ENCODE results near the gene IGFLR1. TPM values are rescaled to one million over a fixed set of nuclear protein-coding genes. Genes with fewer than 3 reads are reported as not detected.

Gene IGFLR1
- total and polyA plus RNA-seq, 9 of the 15 experiments (the other 6 are each of a cell fraction or from before 2014, with no cell fraction given): 1.0 to 14.3 (median 4.6) TPM

DNA sequence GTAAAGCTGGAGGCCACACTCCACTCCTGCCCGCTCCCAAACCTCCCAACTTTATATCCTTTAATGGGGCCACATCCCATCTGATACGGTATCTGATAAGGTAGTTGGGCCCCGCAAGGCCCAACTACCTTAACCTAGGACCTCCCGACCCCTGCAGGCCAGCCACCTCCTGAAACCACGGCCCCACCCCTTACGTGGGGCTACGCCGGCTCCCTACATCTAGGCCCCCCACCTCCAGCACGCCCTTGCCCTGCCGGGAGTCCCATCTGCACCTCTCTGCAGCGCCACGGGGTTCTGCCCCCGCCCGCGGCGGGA is 2.2 kb downstream of the IGFLR1 start:
- in situ Hi-C loops (cut with MboI): no loop called here
- H3K9me1 ChIP-seq (ENCODE audit: control insufficient read depth, insufficient read depth, low read length): no peaks in the 10 kb centered on the region
- BruUV-seq (replicated peaks): no TSS peak
- H3K4me1 ChIP-seq (replicated peaks in 1 of 2; ENCODE audit: control insufficient read depth in 2 of 2, insufficient read depth in 2 of 2, low read length in 2 of 2): peaks cover 24 to 53% of the 10 kb centered on the region in 2 experiments; a peak in 4 of 5 replicates
- peak overlapping the region; percentile 65 for H3K4me3 ChIP-seq
- H3K79me2 ChIP-seq (ENCODE audit: control insufficient read depth, insufficient read depth, low read length): no peaks in the 10 kb centered on the region; the same call in 2 of the 3 replicates
- H3K4me2 ChIP-seq (ENCODE audit: insufficient read depth, low read length): peak overlapping the region; percentile 82
- no peak for DNase-seq (ENCODE audit: extremely low read depth in 1 of 4, low spot score in 3 of 4)
- ChIA-PET CTCF (ENCODE audit: low intra/inter-chr PET ratio) (no interaction called here), POLR2A (interaction anchor here (0.6 to 2.7 kb wide), 12 partner anchors 9 to 343 kb away, joined by 3 to 19 read pairs (median 4); partner anchors contain the start of genes PROSER3 and ZBTB32)
- peak overlapping the region; percentile 53 to 92 for H3K9ac ChIP-seq (ENCODE audit: insufficient read depth in 1 of 2, low read depth in 2 of 2, low read length in 2 of 2)
- peak; percentile 45 for ATAC-seq
- H3K36me3 ChIP-seq (ENCODE audit: control insufficient read depth, insufficient read depth, low read length): peaks cover 60% of the 10 kb centered on the region; the same call in 2 of the 3 replicates
- H4K20me1 ChIP-seq (replicated peaks; ENCODE audit: control insufficient read depth, insufficient read depth, low read length): no peaks in the 10 kb centered on the region
- intact Hi-C loops (cut with micrococcal nuclease): loop anchor here (10.0 kb wide), 1 partner anchor 95 kb away; the partner anchor contains the start of genes COX6B1 and ETV2
- H2AFZ ChIP-seq (ENCODE audit: low read depth, low read length): peak overlapping the region; percentile 84
- no peaks in the 10 kb centered on the region for H3K9me3 ChIP-seq (replicated peaks; ENCODE audit: control insufficient read depth, insufficient read depth, low read depth, low read length)
- WGBS (ENCODE audit: insufficient coverage, low coverage, missing lambda C conversion rate): 6% methylated on average over 16 of the region's 16 CpGs
- no peak for FAIRE-seq
- no peaks in the 10 kb centered on the region for H3K27me3 ChIP-seq (ENCODE audit: control insufficient read depth in 2 of 2, insufficient read depth in 2 of 2, low read length in 2 of 2)
- H3K27ac ChIP-seq (ENCODE audit: extremely low read depth, low read depth, low read length): peak overlapping the region; percentile 66
- TF ChIP-seq ATF1 (CRISPR knock-in tag; IDR thresholded peaks at IDR 0.05): no peak
- TF ChIP-seq ATF1 (tag; IDR thresholded peaks at IDR 0.05): no peak
- TF ChIP-seq, protein P1, sequence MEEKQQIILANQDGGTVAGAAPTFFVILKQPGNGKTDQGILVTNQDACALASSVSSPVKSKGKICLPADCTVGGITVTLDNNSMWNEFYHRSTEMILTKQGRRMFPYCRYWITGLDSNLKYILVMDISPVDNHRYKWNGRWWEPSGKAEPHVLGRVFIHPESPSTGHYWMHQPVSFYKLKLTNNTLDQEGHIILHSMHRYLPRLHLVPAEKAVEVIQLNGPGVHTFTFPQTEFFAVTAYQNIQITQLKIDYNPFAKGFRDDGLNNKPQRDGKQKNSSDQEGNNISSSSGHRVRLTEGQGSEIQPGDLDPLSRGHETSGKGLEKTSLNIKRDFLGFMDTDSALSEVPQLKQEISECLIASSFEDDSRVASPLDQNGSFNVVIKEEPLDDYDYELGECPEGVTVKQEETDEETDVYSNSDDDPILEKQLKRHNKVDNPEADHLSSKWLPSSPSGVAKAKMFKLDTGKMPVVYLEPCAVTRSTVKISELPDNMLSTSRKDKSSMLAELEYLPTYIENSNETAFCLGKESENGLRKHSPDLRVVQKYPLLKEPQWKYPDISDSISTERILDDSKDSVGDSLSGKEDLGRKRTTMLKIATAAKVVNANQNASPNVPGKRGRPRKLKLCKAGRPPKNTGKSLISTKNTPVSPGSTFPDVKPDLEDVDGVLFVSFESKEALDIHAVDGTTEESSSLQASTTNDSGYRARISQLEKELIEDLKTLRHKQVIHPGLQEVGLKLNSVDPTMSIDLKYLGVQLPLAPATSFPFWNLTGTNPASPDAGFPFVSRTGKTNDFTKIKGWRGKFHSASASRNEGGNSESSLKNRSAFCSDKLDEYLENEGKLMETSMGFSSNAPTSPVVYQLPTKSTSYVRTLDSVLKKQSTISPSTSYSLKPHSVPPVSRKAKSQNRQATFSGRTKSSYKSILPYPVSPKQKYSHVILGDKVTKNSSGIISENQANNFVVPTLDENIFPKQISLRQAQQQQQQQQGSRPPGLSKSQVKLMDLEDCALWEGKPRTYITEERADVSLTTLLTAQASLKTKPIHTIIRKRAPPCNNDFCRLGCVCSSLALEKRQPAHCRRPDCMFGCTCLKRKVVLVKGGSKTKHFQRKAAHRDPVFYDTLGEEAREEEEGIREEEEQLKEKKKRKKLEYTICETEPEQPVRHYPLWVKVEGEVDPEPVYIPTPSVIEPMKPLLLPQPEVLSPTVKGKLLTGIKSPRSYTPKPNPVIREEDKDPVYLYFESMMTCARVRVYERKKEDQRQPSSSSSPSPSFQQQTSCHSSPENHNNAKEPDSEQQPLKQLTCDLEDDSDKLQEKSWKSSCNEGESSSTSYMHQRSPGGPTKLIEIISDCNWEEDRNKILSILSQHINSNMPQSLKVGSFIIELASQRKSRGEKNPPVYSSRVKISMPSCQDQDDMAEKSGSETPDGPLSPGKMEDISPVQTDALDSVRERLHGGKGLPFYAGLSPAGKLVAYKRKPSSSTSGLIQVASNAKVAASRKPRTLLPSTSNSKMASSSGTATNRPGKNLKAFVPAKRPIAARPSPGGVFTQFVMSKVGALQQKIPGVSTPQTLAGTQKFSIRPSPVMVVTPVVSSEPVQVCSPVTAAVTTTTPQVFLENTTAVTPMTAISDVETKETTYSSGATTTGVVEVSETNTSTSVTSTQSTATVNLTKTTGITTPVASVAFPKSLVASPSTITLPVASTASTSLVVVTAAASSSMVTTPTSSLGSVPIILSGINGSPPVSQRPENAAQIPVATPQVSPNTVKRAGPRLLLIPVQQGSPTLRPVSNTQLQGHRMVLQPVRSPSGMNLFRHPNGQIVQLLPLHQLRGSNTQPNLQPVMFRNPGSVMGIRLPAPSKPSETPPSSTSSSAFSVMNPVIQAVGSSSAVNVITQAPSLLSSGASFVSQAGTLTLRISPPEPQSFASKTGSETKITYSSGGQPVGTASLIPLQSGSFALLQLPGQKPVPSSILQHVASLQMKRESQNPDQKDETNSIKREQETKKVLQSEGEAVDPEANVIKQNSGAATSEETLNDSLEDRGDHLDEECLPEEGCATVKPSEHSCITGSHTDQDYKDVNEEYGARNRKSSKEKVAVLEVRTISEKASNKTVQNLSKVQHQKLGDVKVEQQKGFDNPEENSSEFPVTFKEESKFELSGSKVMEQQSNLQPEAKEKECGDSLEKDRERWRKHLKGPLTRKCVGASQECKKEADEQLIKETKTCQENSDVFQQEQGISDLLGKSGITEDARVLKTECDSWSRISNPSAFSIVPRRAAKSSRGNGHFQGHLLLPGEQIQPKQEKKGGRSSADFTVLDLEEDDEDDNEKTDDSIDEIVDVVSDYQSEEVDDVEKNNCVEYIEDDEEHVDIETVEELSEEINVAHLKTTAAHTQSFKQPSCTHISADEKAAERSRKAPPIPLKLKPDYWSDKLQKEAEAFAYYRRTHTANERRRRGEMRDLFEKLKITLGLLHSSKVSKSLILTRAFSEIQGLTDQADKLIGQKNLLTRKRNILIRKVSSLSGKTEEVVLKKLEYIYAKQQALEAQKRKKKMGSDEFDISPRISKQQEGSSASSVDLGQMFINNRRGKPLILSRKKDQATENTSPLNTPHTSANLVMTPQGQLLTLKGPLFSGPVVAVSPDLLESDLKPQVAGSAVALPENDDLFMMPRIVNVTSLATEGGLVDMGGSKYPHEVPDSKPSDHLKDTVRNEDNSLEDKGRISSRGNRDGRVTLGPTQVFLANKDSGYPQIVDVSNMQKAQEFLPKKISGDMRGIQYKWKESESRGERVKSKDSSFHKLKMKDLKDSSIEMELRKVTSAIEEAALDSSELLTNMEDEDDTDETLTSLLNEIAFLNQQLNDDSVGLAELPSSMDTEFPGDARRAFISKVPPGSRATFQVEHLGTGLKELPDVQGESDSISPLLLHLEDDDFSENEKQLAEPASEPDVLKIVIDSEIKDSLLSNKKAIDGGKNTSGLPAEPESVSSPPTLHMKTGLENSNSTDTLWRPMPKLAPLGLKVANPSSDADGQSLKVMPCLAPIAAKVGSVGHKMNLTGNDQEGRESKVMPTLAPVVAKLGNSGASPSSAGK (IDR thresholded peaks at IDR 0.05): 0 out of 2 replicates have a peak, but pooled peaks have one; percentile 9
- peak; percentile 52 for TF ChIP-seq FIP1L1 (IDR thresholded peaks at IDR 0.05; ENCODE audit: low read depth, low read length, poor library complexity, severe bottlenecking)
- TF ChIP-seq CREB1 (IDR thresholded peaks at IDR 0.05): no peak
- 0 out of 2 replicates have a peak, but pooled peaks have one; percentile 24 for TF ChIP-seq CREB1 (CRISPR knock-in tag; IDR thresholded peaks at IDR 0.05)
- no peak for TF ChIP-seq SUPT5H (IDR thresholded peaks at IDR 0.05)
- no peak for TF ChIP-seq ID3 (CRISPR knock-in tag; IDR thresholded peaks at IDR 0.05)
- no peak for TF ChIP-seq ID3 (tag; IDR thresholded peaks at IDR 0.05)
- TF ChIP-seq EZH2 (IDR thresholded peaks at IDR 0.05; ENCODE audit: borderline replicate concordance, low read depth, low read length): no peak
